Cardiac fibroblast (primary cell): Measurements from ENCODE around the gene SLC2A13.
A peak's percentile ranks its signal among the peaks of the same experiment; 100 is the strongest.

Experiments
- DNase-seq, 2 donors: peaks; one replicate each; pipeline versions ENCODE4 v3.0.0 to v3.0.0-alpha.2; 2010; ENCODE audit warnings: low read depth in 2 of 2
- H3K4me3 ChIP-seq, 2 donors: replicated peaks in 1 of 2; 1 replicate in 1 of 2; 2 replicates in 1 of 2; pipeline ENCODE4 v1.5.1; 2011; ENCODE audit warnings: low read depth in 2 of 2, low read length in 2 of 2, mild to moderate bottlenecking in 2 of 2, moderate library complexity in 1 of 2
- CTCF ChIP-seq: IDR thresholded peaks from one replicate; pipeline ENCODE4 v1.5.1; 2011; ENCODE audit warnings: low read depth, mild to moderate bottlenecking, low read length, inconsistent platforms

Gene SLC2A13

GRCh38 chr12:39989501-39989900 is 116.4 kb downstream of the SLC2A13 start:
- TF ChIP-seq CTCF = no peak
- H3K4me3 ChIP-seq = no peak overlapping the region
- DNase-seq = no peak

GRCh38 chr12:39988574-39988973 is 117.3 kb downstream of the SLC2A13 start:
- H3K4me3 ChIP-seq = no peak overlapping the region
- TF ChIP-seq CTCF = no peak

GRCh38 chr12:39986674-39987073 is 119.2 kb downstream of the SLC2A13 start:
- no peak for TF ChIP-seq CTCF
- H3K4me3 ChIP-seq = no peak overlapping the region
- no peak for DNase-seq

More at GRCh38 chr12:39988574-39988973, 117.3 kb downstream of the SLC2A13 start:
- DNase-seq = no peak

- DNase-seq = no peak
- no peak overlapping the region for H3K4me3 ChIP-seq
- TF ChIP-seq CTCF = no peak
Measured at GRCh38 chr12:39984670-39985069, 121.2 kb downstream of the SLC2A13 start.

- TF ChIP-seq CTCF = no peak
- H3K4me3 ChIP-seq = no peak overlapping the region
- DNase-seq = no peak
Measured at GRCh38 chr12:39975374-39975918, 130.4 kb downstream of the SLC2A13 start.

- no peak overlapping the region for H3K4me3 ChIP-seq
- no peak for TF ChIP-seq CTCF
- DNase-seq = peak; percentile 22 to 62
Measured at GRCh38 chr12:39972119-39972518, 133.8 kb downstream of the SLC2A13 start.

GRCh38 chr12:39971348-39971747 is 134.5 kb downstream of the SLC2A13 start:
- no peak for DNase-seq
- H3K4me3 ChIP-seq = no peak overlapping the region
- TF ChIP-seq CTCF = no peak
